Common myeloid progenitor, CD34-positive (primary cell): Measurements from ENCODE around the gene DAGLA.

Experiments used
- CTCF ChIA-PET: fragments of 350-600 bp; sonication (Branson Sonifier 250); formaldehyde crosslinking; loops from one replicate; lab custom pipeline; 2021; ENCODE audit warnings: antibody characterized with exemption; lab: Charles Lee
- POLR2A ChIA-PET: fragments of 350-600 bp; sonication (Branson Sonifier 250); formaldehyde crosslinking; loops from one replicate; lab custom pipeline; 2021; ENCODE audit warnings: antibody characterized with exemption; lab: Charles Lee
- DNase-seq, 3 donors: peaks; one replicate each; pipeline versions ENCODE4 v3.0.0 to v3.0.0-alpha.2; 2013
- H3K27ac ChIP-seq, 2 experiments: 1 replicate in 1 of 2; 2 replicates in 1 of 2; pipeline ENCODE4 v1.7.0; 2013; ENCODE audit warnings: inconsistent platforms in 2 of 2, low read length in 2 of 2, mild to moderate bottlenecking in 2 of 2, low read depth in 1 of 2, moderate library complexity in 1 of 2; ENCODE audit not compliant: severe bottlenecking in 2 of 2, insufficient read depth in 1 of 2, poor library complexity in 1 of 2
- H3K27me3 ChIP-seq, 5 experiments: replicated peaks in 2 of 5; 1 replicate in 3 of 5; 2 replicates in 2 of 5; pipeline versions ENCODE4 v1.6.1 to v1.7.0; 2013; ENCODE audit warnings: low read length in 4 of 5, mild to moderate bottlenecking in 2 of 5, moderate library complexity in 2 of 5, inconsistent platforms in 1 of 5; ENCODE audit not compliant: insufficient read depth in 5 of 5, control insufficient read depth in 4 of 5
- H3K36me3 ChIP-seq, 4 experiments: 1 replicate in 2 of 4; 2 replicates in 2 of 4; pipeline versions ENCODE4 v1.6.1 to v1.7.0; 2013; ENCODE audit warnings: low read length in 3 of 4, control low read depth in 1 of 4, mild to moderate bottlenecking in 1 of 4; ENCODE audit not compliant: control insufficient read depth in 4 of 4, insufficient read depth in 4 of 4
- H3K4me1 ChIP-seq, 4 experiments: 1 replicate in 3 of 4; 2 replicates in 1 of 4; pipeline versions ENCODE4 v1.6.1 to v1.7.1; 2013; ENCODE audit warnings: low read length in 3 of 4, mild to moderate bottlenecking in 3 of 4, control low read depth in 1 of 4, inconsistent platforms in 1 of 4, moderate library complexity in 1 of 4; ENCODE audit not compliant: control insufficient read depth in 4 of 4, insufficient read depth in 4 of 4; ENCODE audit errors: control extremely low read depth in 1 of 4
- H3K4me3 ChIP-seq, 7 experiments: 1 replicate in 4 of 7; 2 replicates in 3 of 7; pipeline versions ENCODE4 v1.5.1 to v1.7.0; 2013; ENCODE audit warnings: mild to moderate bottlenecking in 7 of 7, low read length in 6 of 7, moderate library complexity in 6 of 7, inconsistent platforms in 2 of 7, low read depth in 2 of 7, control low read depth in 1 of 7; ENCODE audit not compliant: insufficient read depth in 4 of 7, control insufficient read depth in 1 of 7; ENCODE audit errors: extremely low read depth in 1 of 7
- H3K9me3 ChIP-seq, 5 experiments: 1 replicate in 4 of 5; 2 replicates in 1 of 5; pipeline versions ENCODE4 v1.6.1 to v1.7.1; 2013; ENCODE audit warnings: low read length in 4 of 5, mild to moderate bottlenecking in 2 of 5, inconsistent platforms in 1 of 5, low read depth in 1 of 5, moderate library complexity in 1 of 5; ENCODE audit not compliant: control insufficient read depth in 4 of 5, insufficient read depth in 2 of 5; ENCODE audit errors: control extremely low read depth in 1 of 5
- WGBS: methylation state at CpG from one replicate; pipeline ENCODE4 v1.1.5; 2013; ENCODE audit not compliant: insufficient coverage; 5-methylcytosine and 5-hydroxymethylcytosine counted together

DAGLA gene

GRCh38 chr11:61731211-61731951, 51.2 kb downstream of the DAGLA start:
- WGBS, result 98% methylated on average over 14 of the region's 19 CpGs
- CTCF ChIA-PET, result interaction anchor here (0.9 to 4.1 kb wide), 6 partner anchors 10 to 92 kb away, joined by 3 to 45 read pairs (median 16); partner anchors contain the start of gene DAGLA
- DNase-seq, result no peak
- Histone ChIP-seq H3K9me3 (no peaks in the 10 kb centered on the region), H3K4me1 (no peaks in the 10 kb centered on the region), H3K36me3 (no peaks in the 10 kb centered on the region), H3K27me3 (no peaks in the 10 kb centered on the region), H3K27ac (no peak overlapping the region), H3K4me3 (no peak overlapping the region)
- POLR2A ChIA-PET, result no interaction called here

- no peak for DNase-seq
- Histone ChIP-seq H3K4me1 (no peaks in the 10 kb centered on the region), H3K27ac (no peak overlapping the region), H3K4me3 (no peak overlapping the region), H3K9me3 (no peaks in the 10 kb centered on the region), H3K27me3 (no peaks in the 10 kb centered on the region), H3K36me3 (no peaks in the 10 kb centered on the region)
- WGBS, result 97% methylated on average over 8 of the region's 8 CpGs
- CTCF ChIA-PET, result interaction anchor here (0.7 to 4.1 kb wide), 13 partner anchors 11 to 165 kb away, joined by 3 to 45 read pairs (median 6); partner anchors contain the start of gene DAGLA
- POLR2A ChIA-PET, result no interaction called here
Observed at GRCh38 chr11:61731952-61732675, 51.9 kb downstream of the DAGLA start.

GRCh38 chr11:61732705-61733104, 52.5 kb downstream of the DAGLA start:
- no peak for DNase-seq
- CTCF ChIA-PET, result interaction anchor here (0.6 to 4.1 kb wide), 22 partner anchors 11 to 166 kb away, joined by 3 to 45 read pairs (median 8); partner anchors contain the start of gene DAGLA
- H3K36me3 ChIP-seq, result no peaks in the 10 kb centered on the region

GRCh38 chr11:61733120-61733978, 53.2 kb downstream of the DAGLA start:
- DNase-seq, result peak; percentile 79 to 92 (median 87)
- Histone ChIP-seq H3K36me3 (no peaks in the 10 kb centered on the region), H3K27me3 (no peaks in the 10 kb centered on the region), H3K4me3 (no peak overlapping the region), H3K4me1 (no peaks in the 10 kb centered on the region), H3K9me3 (no peaks in the 10 kb centered on the region), H3K27ac (no peak overlapping the region)
- POLR2A ChIA-PET, result no interaction called here
- CTCF ChIA-PET, result interaction anchor here (0.6 to 4.1 kb wide), 23 partner anchors 10 to 596 kb away, joined by 3 to 45 read pairs (median 8); partner anchors contain the start of gene DAGLA
- 27% methylated on average over 9 of the region's 13 CpGs for WGBS

More at GRCh38 chr11:61732705-61733104, 52.5 kb downstream of the DAGLA start:
- POLR2A ChIA-PET, result no interaction called here
- H3K27me3 ChIP-seq, result no peaks in the 10 kb centered on the region
- no peaks in the 10 kb centered on the region for H3K9me3 ChIP-seq
- WGBS, result 80% methylated on average over 6 of the region's 6 CpGs
- H3K4me1 ChIP-seq, result no peaks in the 10 kb centered on the region
- no peak overlapping the region for H3K4me3 ChIP-seq
- no peak overlapping the region for H3K27ac ChIP-seq

DNA sequence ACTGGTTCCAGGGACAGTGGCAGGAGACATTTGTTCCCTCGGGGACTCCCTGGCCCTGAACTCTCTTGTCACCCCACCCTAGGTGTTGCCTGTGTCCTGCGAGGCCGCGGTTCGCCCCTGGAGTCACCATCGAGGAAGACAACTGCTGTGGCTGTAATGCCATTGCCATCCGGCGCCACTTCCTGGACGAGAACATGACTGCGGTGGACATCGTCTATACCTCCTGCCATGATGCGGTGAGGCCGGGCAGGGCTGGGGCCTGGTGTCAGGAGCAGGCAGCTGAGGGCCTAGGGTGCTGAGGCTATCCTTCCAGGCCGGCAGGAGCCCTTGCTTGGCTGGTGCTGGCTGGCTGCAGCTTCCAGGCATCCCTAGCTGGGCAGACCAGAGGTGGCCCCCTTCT, 54.6 kb downstream of the DAGLA start:
- Histone ChIP-seq H3K4me1 (no peaks in the 10 kb centered on the region), H3K9me3 (no peaks in the 10 kb centered on the region), H3K4me3 (no peak overlapping the region), H3K27me3 (no peaks in the 10 kb centered on the region), H3K27ac (no peak overlapping the region), H3K36me3 (no peaks in the 10 kb centered on the region)
- ChIA-PET POLR2A (no interaction called here), CTCF (interaction anchor here (0.9 to 4.1 kb wide), 9 partner anchors 9 to 252 kb away, joined by 3 to 45 read pairs (median 14); partner anchors contain the start of gene DAGLA)
- no peak for DNase-seq
- WGBS, result 96% methylated on average over 14 of the region's 14 CpGs

DNA sequence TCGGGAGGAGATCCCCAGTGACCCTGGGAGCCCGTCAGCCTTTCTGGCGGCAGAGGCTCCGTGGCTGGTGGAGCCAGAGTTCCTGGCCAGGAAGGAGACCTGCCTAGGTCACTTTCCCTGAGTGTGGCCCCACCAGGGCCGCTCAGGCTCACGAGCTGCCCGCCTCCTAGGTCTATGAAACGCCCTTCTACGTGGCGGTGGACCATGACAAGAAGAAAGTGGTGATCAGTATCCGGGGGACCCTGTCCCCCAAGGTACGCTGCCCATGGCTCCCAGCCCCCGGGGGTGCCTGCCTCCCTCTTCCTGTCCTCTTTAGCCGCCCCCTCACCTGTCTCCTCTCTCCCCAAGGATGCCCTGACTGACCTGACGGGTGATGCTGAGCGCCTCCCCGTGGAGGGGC, 55.2 kb downstream of the DAGLA start:
- H3K4me3 ChIP-seq, result no peak overlapping the region
- 91% methylated on average over 14 of the region's 17 CpGs for WGBS
- POLR2A ChIA-PET, result no interaction called here
- no peaks in the 10 kb centered on the region for H3K9me3 ChIP-seq
- no peaks in the 10 kb centered on the region for H3K4me1 ChIP-seq
- no peak for DNase-seq
- H3K27me3 ChIP-seq, result peaks cover 0 to under 1% (median 0%) of the 10 kb centered on the region in 5 experiments
- CTCF ChIA-PET, result interaction anchor here (0.9 to 4.1 kb wide), 2 partner anchors 14 to 253 kb away, joined by 3 to 45 read pairs; no protein-coding TSS in a partner anchor
- no peak overlapping the region for H3K27ac ChIP-seq
- H3K36me3 ChIP-seq, result no peaks in the 10 kb centered on the region
